Stimulated activated CD8-positive, alpha-beta memory T cell treated with anti-CD3 and anti-CD28 coated beads, Interleukin-7, amount 100 ng/mL, for 24 hours (primary cell): ENCODE data around the gene EPS8.
"Not testable (repeated sequence)": the region's sequence is repeated elsewhere in the genome, so short reads cannot be mapped to it uniquely, and the experiment has no call there.

Experiments used
- DNase-seq: peaks from one replicate; pipeline ENCODE4 v3.0.0-alpha.2; 2020; ENCODE audit warnings: low read depth

EPS8 gene

DNA sequence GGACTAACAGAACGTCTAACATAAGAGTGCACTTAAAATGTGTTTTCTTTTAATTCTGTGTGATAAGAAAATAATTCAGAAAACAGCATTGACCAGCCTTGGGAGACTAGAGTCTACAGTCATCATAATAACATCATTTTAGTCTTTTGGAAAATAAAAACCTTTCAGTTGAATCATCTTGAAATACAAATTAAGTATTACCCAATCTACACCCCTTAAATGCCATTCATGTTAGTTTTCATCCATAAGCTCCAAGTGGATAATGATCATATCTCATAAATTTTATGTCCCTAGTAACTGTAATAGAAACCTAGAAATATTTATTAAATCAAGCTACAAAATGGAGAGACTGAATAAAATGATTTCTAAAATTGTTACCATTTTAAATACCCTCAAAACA, 32.4 kb downstream of the EPS8 start:
- DNase-seq = no peak

DNA sequence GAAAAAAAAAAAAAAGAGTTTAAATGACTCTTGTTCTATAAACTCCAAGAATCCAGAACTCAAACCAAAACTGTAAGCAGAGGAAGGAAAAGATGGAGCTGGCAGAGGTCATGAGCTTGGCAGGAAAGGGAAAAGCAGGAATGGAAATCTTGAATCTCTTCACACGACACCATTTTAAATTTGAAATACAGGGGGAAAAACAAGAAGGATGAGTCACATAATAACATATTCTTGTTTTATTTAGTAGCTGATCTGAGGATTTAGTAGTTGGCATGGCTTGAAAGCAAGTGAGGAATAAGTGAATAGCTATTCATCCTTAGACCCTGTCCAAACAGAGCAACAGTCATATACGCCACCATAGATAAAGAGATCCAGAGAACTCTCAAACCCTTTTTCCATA, 35.0 kb downstream of the EPS8 start:
- DNase-seq = no peak

DNA sequence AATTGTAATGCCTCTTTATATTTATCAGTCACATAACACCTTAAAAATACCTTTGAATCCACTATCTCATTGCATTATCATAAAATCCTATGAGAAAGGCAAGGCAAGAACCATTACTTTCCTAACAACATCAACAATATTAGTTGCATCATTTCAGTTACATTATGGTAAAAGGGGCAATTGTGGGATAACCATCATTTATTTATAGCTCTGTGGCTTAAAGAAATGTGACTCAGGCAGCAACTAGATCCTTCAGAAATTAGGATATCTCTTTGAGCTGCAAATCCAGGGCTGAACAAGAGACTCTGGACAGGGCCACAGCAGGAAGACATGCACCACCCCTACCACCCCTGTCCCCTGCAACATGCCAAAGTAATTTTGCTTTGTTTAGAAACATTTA, 36.4 kb downstream of the EPS8 start:
- no peak for DNase-seq

DNA sequence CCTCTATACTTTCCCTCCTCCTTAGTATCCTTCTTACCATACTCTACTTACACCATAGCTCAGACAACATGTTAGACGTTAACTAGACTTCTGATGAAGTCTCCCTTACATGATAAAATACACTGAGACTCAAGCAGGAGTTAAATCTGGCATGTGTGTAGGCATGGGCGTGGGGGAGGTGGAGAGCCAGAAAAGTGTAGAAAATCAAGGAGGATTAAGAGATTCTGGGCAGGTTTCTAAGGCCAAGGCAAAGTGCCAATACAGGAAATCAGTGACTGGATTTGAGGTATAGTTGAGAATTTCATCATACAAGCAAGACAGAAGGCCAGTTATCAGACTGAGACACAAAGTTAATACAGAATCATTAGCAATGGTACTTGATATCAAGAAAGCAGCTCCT, 37.4 kb downstream of the EPS8 start:
- DNase-seq = no peak

DNA sequence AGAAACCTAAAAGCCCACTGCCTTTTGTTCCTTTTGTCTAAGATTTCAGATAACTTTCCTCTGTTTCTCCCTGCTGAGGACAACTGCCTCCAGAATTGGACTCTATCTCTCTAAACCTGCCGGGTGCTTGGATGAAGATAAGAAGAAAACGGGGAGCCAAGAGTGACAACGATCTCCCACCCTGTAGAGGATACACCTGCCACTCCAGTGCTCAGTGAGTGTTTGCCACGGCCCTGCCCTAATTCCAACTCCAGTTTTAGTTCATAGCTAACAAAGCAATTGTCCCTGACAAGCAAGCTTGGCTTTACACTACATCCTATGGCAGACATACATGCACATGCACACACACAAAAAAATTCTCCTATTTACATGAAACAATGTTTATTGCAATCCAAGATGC, 39.3 kb downstream of the EPS8 start:
- no peak for DNase-seq

DNA sequence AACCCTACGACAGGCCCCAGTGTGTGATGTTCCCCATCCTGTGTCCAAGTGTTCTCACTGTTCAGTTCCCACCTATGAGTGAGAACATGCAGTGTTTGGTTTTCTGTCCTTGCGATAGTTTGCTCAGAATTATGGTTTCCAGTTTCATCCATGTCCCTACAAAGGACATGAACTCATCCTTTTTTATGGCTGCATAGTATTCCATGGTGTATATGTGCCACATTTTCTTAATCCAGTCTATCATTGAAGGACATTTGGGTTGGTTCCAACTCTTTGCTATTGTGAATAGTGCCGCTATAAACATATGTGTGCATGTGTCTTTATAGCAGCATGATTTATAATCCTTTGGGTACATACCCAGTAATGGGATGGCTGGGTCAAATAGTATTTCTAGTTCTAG, 47.3 kb downstream of the EPS8 start:
- DNase-seq = not testable (repeated sequence)

DNA sequence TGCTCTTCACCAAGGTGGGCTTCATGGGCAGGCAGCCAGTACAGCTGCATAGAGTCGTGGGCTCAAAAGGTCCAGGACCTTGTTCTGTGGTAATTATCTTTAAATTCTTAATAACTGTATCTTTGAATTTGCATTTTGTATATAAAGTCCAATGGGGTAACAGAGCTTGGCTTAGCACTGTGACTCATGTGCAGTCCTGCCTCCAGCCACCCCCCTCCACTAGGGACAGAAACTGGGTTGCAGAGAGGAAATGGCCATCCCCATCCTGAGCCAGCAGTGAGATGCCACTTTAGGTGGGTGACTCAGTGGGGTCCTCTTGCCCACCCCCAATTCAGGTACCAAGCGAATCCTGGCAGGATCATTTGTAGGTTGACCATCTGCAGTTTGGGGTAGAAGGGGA, 48.1 kb downstream of the EPS8 start:
- DNase-seq = no peak

DNA sequence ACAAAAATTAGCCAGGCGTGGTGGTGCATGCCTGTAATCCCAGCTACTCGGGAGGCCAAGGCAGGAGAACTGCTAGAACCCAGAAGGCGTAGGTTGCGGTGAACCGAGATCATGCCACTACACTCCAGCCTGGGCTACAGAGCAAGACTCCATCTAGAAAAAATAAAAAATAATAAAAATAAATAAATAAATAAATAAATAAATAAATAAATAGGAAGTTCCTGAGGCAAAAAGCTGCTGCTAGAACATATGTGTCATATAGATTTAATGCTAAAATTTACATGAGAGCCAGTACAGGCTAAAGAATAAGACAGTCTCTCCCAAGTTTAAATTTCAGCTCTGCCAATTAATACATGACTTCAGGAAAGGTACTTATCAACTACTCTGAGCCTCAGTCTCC, 48.8 kb downstream of the EPS8 start:
- not testable (repeated sequence) for DNase-seq

DNA sequence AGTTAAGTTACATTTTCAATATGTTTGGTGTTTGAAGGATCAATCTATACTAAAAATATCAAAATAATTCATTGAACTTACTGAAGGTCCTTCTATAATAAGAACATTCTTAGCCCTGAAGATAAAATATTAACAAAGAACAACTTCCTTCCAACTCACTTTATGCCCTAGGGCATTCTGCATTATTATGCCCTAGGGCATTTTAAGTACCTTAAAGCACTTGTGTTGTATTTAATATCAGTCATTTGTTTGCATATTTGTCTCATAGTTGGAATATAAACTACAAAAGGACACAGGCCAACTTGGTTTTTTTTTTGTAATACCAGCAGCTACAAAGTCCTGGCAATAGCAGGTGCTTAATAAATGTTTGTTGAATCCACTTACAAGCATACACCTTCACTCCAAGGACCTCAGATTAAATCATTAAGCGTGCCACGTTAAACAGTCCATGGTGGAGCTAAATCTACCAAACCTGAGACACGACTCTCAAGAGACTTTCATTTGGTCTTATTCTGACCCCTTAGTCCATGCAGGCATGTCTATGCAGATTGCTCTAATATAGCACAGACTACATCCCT, 50.7 kb downstream of the EPS8 start:
- no peak for DNase-seq

DNA sequence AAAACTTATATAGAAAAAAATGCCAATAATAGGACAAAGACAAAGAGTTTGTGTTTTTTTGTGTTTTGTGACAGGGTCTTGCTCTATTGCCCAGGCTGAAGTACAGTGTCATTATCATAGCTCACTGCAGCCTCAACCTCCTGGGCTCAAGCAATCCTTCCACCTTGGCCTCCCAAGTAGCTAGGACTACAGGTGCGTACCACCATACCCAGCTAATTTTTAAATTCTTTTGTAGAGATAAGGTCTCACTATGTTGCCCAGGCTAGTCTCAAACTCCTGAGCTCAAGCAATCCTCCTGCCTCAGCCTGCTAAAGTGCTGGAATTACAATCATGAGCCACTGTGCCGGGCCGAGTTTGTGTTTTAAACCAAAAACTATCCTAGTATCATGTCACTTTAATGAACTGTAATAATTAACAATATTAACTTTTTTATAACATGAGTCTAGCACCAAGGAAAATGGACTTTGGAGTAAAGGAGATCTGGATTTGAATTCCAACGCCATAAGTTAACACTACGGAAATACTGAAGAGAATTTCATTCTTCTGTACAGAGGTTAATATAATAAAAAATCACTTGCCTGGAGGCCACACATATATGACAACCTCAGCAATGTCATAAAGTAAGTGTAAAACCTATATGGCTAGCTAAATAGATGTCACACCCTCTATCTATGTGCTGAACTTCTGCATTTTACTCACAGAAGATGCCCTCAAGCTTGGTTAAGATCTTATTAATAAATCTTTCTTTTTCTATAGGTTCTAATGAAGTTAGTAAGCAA, 53.2 kb downstream of the EPS8 start:
- no peak for DNase-seq

DNA sequence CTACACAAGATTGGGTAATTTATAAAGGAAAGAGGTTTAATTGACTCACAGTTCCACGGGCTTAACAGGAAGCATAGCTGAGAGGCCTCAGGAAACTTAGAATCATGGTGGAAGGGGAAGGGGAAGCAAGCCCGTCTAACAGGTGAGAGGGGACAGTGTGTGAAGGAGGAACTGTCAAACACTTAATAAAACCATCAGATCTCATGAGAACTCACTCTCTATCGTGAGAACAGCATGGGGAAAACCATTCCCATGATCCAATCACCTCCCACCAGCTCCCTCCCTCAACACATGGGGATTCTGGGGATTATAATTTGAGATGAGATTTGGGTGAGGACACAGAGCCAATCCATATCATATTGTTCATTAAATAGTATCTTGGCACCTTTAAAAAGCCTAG, 56.1 kb downstream of the EPS8 start:
- DNase-seq = no peak

DNA sequence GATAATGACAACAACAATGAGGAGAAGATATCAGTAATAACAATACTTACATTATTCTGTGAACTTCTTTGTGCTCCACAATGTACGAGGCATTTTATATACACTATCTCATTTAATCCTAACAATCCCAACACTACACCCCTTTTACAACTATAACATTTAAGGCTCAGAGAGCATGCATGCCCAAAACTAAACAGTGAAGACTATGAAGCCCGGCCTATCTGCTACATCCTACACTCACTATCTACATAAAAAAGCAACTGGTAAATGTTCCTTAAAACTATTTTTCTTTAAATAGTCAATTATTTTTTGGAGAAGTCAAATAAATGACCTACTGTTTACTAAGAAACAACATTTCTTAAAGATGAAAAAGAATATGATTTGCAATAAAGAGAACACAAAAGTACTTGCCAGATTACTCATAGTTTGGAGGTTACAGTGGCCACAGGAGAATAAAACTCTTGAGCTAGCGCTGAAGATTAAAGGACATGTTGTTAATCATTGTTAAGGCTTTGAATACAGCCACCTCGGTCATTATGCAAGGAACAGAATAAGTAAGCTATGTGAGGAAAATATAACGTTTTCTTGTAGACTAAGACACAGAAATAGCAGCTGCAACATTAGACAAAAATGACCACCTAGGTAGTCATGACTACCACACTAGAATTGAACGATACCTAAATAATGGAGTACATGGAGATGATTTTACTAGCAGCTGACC, 56.7 kb downstream of the EPS8 start:
- DNase-seq = no peak

DNA sequence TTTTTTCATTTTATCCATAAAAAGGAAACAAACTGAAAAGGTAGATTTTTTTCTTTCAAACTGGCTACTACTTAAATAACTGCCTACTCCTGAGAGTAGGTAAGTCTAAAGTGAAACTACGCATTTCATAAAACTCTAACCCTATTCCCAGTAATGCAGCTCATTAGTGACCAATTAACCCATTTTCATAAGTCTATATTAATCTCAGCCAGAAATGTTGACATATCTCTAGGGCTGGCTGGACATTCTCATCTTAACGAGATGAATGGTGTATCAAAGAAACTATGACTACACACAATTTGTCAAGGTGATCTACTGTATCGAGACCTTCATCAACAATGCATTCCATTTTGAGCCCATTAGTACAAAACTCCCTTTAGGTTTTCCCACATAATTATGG, 57.2 kb downstream of the EPS8 start:
- DNase-seq = no peak

DNA sequence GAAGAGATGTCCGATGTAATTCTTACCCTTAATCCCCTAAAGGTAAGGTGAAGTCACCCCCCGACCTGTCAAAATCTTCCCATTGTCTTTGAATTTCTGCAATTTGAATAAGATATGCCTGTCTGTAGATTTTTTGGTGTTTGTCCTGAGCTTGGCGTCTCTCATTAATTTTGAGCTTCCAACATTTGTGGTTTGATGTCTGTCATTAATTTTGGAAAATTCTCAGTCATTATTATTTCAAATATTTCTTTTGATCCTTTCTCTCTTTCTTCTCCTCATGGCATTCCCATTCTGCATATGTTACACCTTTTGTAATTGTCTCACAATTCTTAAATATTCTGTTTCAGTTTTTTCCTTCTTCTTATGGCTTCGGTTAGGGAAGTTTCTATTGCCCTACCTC, 60.1 kb downstream of the EPS8 start:
- no peak for DNase-seq

DNA sequence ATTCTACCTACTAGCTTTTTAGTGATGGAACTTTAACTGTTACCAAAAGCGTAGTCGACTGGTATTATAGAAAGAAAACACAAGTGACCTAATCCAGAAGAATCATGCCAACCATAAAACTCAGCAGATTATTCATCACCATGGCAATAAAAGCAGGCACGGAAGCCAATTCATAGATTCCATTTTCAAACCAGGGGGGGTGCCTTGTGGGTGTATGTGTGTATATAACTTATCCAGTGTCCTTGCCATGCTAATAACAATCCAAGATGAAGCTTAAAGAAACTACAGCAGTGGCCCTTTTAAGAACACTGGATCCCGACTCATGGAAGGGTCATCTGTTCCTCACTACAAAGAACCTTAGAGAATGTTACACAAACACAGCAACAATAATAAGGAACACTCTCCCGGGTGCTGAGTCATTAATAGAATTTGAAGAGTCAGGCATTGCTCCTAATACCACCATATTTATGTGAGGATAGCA, 61.0 kb downstream of the EPS8 start:
- DNase-seq = no peak

DNA sequence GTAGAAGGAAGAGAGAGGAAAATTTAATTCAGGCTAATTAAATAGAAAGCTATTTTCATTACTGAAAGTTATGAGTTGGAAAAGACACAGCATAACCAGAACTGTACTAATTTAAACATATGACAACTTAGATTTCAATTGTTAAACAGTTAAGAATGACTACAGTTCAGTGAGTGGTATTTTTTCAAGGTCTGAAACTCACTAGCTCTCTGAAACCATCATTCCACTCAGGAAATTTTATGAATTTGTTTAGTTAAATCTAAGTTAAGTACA, 62.4 kb downstream of the EPS8 start:
- DNase-seq = no peak

DNA sequence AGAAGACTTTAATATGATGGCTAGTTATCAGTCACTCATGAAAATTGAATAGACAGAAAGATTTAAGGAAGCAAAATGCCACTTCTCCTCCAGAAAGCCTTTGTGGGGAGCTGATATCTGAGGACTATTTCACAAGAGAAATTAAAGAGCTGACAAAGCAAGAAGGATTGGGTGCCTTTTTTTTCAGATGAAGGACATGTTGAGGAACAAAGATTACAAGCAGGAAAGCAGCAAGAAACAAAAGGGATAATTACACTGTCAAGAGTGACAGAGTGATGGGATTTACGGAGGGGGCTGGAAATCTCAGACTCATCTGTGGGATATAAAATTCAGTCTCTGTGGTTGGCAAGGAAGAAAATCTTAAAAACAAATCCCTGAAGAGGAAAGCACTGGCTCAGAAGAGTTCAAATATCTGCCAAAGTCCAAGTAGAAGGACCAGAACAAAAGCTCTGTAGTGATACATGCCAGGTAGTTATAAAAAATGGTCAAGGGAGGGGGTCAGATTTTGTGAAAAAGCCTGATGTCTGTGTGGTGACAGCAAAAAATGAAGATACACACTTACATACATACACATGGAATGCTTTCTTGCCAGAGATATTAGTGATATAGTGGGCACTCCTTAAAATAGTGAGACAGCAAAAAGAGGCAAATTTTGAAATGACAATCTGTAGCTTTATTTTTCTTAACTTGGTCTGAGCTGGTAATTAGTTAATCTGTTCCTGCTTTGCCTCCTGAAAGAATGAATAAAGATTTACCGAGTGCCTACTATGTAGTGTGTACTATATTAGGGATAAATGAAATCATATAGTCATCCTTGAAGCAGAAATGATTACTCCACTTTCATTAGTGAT, 62.9 kb downstream of the EPS8 start:
- DNase-seq = no peak

DNA sequence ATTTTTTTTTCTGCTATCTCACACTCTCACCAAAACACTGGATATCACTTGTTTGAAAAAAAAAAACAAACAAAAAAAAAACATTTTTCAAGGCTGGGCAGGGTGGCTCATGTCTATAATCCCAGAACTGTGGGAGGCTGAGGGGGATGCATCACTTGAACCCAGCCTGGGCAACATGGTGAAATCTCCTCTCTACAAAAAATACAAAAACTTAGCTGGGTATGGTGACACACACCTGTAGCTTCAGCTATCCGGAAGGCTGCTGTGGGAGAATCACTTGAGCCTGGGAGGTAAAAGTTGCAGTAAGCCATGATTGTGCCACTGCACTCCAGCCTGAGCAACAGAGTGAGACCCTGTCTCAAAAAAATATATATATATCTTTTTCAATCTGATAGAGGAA, 66.2 kb downstream of the EPS8 start:
- no peak for DNase-seq

DNA sequence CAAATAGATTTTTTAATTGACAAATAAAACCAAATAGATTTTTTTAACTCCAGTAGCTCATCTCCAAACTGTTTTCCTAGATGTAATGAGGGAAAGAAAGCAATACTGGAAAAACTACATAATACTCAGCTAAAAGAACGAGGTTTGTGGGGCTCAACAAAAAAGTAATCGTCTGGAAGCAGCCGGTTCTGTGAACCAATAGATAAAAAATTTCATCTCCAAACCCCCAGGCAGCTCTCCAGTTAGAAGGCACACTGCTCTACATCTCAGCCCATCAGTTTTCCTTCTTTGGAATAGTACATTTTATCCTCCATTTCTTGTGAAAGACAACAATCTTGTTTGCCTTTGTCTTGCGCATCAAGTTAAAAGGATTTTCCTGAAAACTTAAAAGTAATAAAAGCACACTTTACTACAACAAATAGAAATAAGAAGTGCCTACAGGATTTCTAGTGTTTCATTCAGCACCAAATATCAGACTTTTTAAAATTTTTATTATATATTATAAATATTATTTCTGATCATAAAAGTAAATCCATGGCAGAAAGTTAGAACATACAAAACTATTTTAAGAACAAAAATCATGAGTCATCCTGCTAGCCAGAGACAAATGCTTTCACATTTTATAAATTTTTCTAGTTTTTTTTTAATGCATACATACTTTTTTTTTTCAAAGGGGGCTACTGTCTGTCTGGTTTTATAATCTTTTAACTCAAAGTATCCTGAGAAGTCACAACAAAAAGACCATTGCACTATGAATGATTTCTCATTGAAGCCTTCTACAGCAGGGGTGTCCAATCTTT, 67.7 kb downstream of the EPS8 start:
- DNase-seq = no peak

DNA sequence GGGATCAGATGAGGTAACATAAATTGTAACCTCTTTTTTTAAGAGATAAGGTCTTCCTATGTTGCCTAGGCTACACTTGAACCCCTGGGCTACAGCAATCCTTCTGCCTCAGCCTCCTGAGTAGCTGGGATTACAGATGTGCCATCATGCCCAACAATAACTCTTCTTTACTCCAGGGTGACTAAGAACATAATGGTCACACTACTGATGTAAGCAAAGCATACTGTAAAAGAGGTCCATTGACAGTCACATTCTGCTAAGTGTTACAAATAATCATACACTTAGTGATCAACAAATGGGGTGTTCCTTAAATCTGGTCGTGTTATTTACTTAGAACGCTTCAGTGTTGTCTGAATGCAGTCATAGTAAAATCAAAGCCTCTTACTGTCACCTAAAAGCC, 68.9 kb downstream of the EPS8 start:
- no peak for DNase-seq

DNA sequence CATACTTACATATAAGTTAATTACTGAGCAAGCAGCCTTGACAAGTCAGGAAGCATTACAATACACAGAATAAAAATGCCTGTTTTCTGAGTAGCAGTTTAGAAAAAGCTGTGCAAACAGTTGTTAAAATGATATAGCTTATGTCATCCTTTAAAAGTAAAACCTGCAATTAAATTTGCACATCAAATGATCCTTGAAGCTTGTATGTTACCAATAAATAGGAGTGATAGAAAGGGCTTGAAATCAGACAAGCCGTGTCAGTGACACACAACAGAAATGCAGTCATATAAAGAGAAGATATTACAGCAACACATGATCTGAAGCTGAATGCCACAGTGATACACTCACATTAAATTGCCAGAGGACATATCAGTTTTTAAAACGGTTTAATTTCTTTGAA, 70.0 kb downstream of the EPS8 start:
- DNase-seq = no peak
